GM23338 (cell line): ENCODE results near the gene TMEM116. TPM values are rescaled to one million over a fixed set of nuclear protein-coding genes. Genes with fewer than 3 reads are reported as not detected.

Source experiments
- EZH2 ChIP-seq: fragments of 200-600 bp; sonication (generic); IDR thresholded peaks from one replicate; pipeline ENCODE4 v1.8.0; 2017; ENCODE audit warnings: antibody characterized with exemption, mild to moderate bottlenecking, low read depth; ENCODE audit not compliant: unreplicated experiment
- EZH2phosphoT487 ChIP-seq: fragments of 200-600 bp; sonication (generic); IDR thresholded peaks from one replicate; pipeline ENCODE4 v1.8.1; 2018; ENCODE audit warnings: antibody characterized with exemption; ENCODE audit not compliant: unreplicated experiment
- JUNB ChIP-seq: IDR thresholded peaks from one replicate; pipeline ENCODE4 v1.6.1; 2016; ENCODE audit warnings: antibody characterized with exemption; ENCODE audit not compliant: unreplicated experiment
- NANOG ChIP-seq: IDR thresholded peaks from 2 replicates; pipeline ENCODE4 v1.6.1; 2016; ENCODE audit warnings: antibody characterized with exemption, borderline replicate concordance
- ZNF331 ChIP-seq: fragments of 250-450 bp; sonication (Bioruptor Pico); IDR thresholded peaks from 2 replicates; pipeline ENCODE4 v1.5.0; 2020; ENCODE audit warnings: low read depth, mild to moderate bottlenecking, moderate library complexity
- ZNF462 ChIP-seq: fragments of 250-450 bp; sonication (Bioruptor Pico); IDR thresholded peaks from 2 replicates; pipeline ENCODE4 v1.5.0; 2020; ENCODE audit warnings: mild to moderate bottlenecking, moderate library complexity
- polyA plus RNA-seq: library from polyadenylated mRNA; unstranded; fragments of >200 nt; fragmentation: Nextera tagmentation; extraction: Ambion mirVana; gene quantifications from 2 replicates; pipeline ENCODE4 v1.2.1, GENCODE V29; 2016
- total RNA-seq: library from RNA; depleted of rRNA; stranded (reverse); fragments of >200 nt; shearing (Covaris generic); gene quantifications from 2 replicates; pipeline ENCODE4 v1.2.3, GENCODE V29; 2014
- TF ChIP-seq, protein P1 (sequence below): IDR thresholded peaks from one replicate; pipeline ENCODE4 v1.6.1; 2018; ENCODE audit warnings: antibody characterized with exemption; ENCODE audit not compliant: unreplicated experiment

The TMEM116 gene
- total and polyA plus RNA-seq, 2 experiments from 2014 or later: 8.0 to 10.4 TPM

GRCh38 chr12:111886662-111887545 lies 126.1 kb downstream of the TMEM116 start (continued):
- TF ChIP-seq ZNF462 (CRISPR knock-in tag) (no peak), EZH2phosphoT487 (no peak), ZNF331 (CRISPR knock-in tag) (no peak), EZH2 (no peak), NANOG (no peak), JUNB (no peak)
- TF ChIP-seq, protein P1, sequence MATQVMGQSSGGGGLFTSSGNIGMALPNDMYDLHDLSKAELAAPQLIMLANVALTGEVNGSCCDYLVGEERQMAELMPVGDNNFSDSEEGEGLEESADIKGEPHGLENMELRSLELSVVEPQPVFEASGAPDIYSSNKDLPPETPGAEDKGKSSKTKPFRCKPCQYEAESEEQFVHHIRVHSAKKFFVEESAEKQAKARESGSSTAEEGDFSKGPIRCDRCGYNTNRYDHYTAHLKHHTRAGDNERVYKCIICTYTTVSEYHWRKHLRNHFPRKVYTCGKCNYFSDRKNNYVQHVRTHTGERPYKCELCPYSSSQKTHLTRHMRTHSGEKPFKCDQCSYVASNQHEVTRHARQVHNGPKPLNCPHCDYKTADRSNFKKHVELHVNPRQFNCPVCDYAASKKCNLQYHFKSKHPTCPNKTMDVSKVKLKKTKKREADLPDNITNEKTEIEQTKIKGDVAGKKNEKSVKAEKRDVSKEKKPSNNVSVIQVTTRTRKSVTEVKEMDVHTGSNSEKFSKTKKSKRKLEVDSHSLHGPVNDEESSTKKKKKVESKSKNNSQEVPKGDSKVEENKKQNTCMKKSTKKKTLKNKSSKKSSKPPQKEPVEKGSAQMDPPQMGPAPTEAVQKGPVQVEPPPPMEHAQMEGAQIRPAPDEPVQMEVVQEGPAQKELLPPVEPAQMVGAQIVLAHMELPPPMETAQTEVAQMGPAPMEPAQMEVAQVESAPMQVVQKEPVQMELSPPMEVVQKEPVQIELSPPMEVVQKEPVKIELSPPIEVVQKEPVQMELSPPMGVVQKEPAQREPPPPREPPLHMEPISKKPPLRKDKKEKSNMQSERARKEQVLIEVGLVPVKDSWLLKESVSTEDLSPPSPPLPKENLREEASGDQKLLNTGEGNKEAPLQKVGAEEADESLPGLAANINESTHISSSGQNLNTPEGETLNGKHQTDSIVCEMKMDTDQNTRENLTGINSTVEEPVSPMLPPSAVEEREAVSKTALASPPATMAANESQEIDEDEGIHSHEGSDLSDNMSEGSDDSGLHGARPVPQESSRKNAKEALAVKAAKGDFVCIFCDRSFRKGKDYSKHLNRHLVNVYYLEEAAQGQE: no peak
